ENCODE data around the gene POLA1.

GRCh38 chrX:24928114-24928513 is 234.4 kb downstream of the POLA1 start:
- TF ChIP-seq REST (tag by site-specific recombination; IDR thresholded peaks at IDR 0.05): no peak
- no peak for TF ChIP-seq ZNF2 (tag by site-specific recombination; IDR thresholded peaks at IDR 0.05)
- TF ChIP-seq ZNF416 (tag by site-specific recombination; IDR thresholded peaks at IDR 0.05): no peak
- TF ChIP-seq FEZF1 (tag by site-specific recombination; IDR thresholded peaks at IDR 0.05): no peak
- no peak for TF ChIP-seq SP2 (tag by site-specific recombination; IDR thresholded peaks at IDR 0.05)
- TF ChIP-seq ZNF223 (tag by site-specific recombination; IDR thresholded peaks at IDR 0.05): no peak
- no peak for TF ChIP-seq YY2 (tag by site-specific recombination; IDR thresholded peaks at IDR 0.05)
- no peak for TF ChIP-seq CTCF (tag by site-specific recombination; IDR thresholded peaks at IDR 0.05)
- no peak for TF ChIP-seq ZNF280D (tag by site-specific recombination; IDR thresholded peaks at IDR 0.05)
- no peak for TF ChIP-seq ZNF133 (tag by site-specific recombination; IDR thresholded peaks at IDR 0.05)
- no peak for TF ChIP-seq ZNF639 (tag by site-specific recombination; IDR thresholded peaks at IDR 0.05)
